ENCODE results near the gene PDPK1.
"Not testable (repeated sequence)": the region's sequence is repeated elsewhere in the genome, so short reads cannot be mapped to it uniquely, and the experiment has no call there.

PDPK1 gene

GRCh38 chr16:2603165-2604015, 65.6 kb downstream of the PDPK1 start:
- H3K4me3 ChIP-seq (ENCODE audit: low read depth, low read length) = peak overlapping the region; percentile 96
- peak; percentile 93 for DNase-seq (ENCODE audit: low read depth)
- in situ Hi-C loops (cut with HindIII; ENCODE audit: low sequenced_read_pairs) = no loop called here
- TF ChIP-seq CTCF (IDR thresholded peaks at IDR 0.05; ENCODE audit: low read depth, low read length, missing control alignments) = no peak

GRCh38 chr16:2604016-2604369, 66.2 kb downstream of the PDPK1 start:
- in situ Hi-C loops (cut with HindIII; ENCODE audit: low sequenced_read_pairs); DNase-seq (ENCODE audit: low read depth): not testable (repeated sequence)
- peak overlapping the region; percentile 96 for H3K4me3 ChIP-seq (ENCODE audit: low read depth, low read length)

- in situ Hi-C loops (cut with HindIII; ENCODE audit: low sequenced_read_pairs); H3K4me3 ChIP-seq (ENCODE audit: low read depth, low read length); DNase-seq (ENCODE audit: low read depth): not testable (repeated sequence)
These were observed 69.0 kb downstream of the PDPK1 start for GRCh38 chr16:2606820-2607219.

GRCh38 chr16:2609345-2609744, 71.5 kb downstream of the PDPK1 start:
- H3K4me3 ChIP-seq (ENCODE audit: low read depth, low read length); in situ Hi-C loops (cut with HindIII; ENCODE audit: low sequenced_read_pairs); DNase-seq (ENCODE audit: low read depth): not testable (repeated sequence)

GRCh38 chr16:2609827-2610470, 72.1 kb downstream of the PDPK1 start:
- in situ Hi-C loops (cut with HindIII; ENCODE audit: low sequenced_read_pairs) = no loop called here
- no peak for DNase-seq (ENCODE audit: low read depth)
- TF ChIP-seq CTCF (IDR thresholded peaks at IDR 0.05; ENCODE audit: low read depth, low read length, missing control alignments) = no peak
- no peak overlapping the region for H3K4me3 ChIP-seq (ENCODE audit: low read depth, low read length)

- no peak for DNase-seq (ENCODE audit: low read depth)
- in situ Hi-C loops (cut with HindIII; ENCODE audit: low sequenced_read_pairs) = no loop called here
- TF ChIP-seq CTCF (IDR thresholded peaks at IDR 0.05; ENCODE audit: low read depth, low read length, missing control alignments) = no peak
- H3K4me3 ChIP-seq (ENCODE audit: low read depth, low read length) = no peak overlapping the region
These were observed 73.1 kb downstream of the PDPK1 start for GRCh38 chr16:2610781-2611498.

- in situ Hi-C loops (cut with HindIII; ENCODE audit: low sequenced_read_pairs) = no loop called here
- no peak for DNase-seq (ENCODE audit: low read depth)
- H3K4me3 ChIP-seq (ENCODE audit: low read depth, low read length) = no peak overlapping the region
- no peak for TF ChIP-seq CTCF (IDR thresholded peaks at IDR 0.05; ENCODE audit: low read depth, low read length, missing control alignments)
These were observed 73.7 kb downstream of the PDPK1 start for GRCh38 chr16:2611499-2611862.

- H3K4me3 ChIP-seq (ENCODE audit: low read depth, low read length); in situ Hi-C loops (cut with HindIII; ENCODE audit: low sequenced_read_pairs); DNase-seq (ENCODE audit: low read depth): not testable (repeated sequence)
These were observed 74.1 kb downstream of the PDPK1 start for GRCh38 chr16:2611877-2612276.

- in situ Hi-C loops (cut with HindIII; ENCODE audit: low sequenced_read_pairs); H3K4me3 ChIP-seq (ENCODE audit: low read depth, low read length); DNase-seq (ENCODE audit: low read depth): not testable (repeated sequence)
These were observed 75.4 kb downstream of the PDPK1 start for GRCh38 chr16:2613251-2613650.

All from astrocyte of the cerebellum (primary cell).